Activated CD8-positive, alpha-beta T cell treated with anti-CD3 and anti-CD28 coated beads for 36 hours (primary cell): ENCODE measurements around the gene SLC26A6. TPM values are rescaled to one million over a fixed set of nuclear protein-coding genes. Genes with fewer than 3 reads are reported as not detected.

Experiments
- ATAC-seq: fragments of 200-7000 bp; cut with Tn5 transposase; one replicate; pipeline ENCODE4 v1.10.0; 2021; ENCODE audit warnings: mild to moderate bottlenecking, moderate library complexity
- CTCF ChIA-PET: fragments of 350-600 bp; sonication (Branson Sonifier 250); formaldehyde crosslinking; loops from one replicate; lab custom pipeline; 2021; ENCODE audit warnings: antibody characterized with exemption; lab: Charles Lee
- POLR2A ChIA-PET: fragments of 350-600 bp; sonication (Branson Sonifier 250); formaldehyde crosslinking; loops from one replicate; lab custom pipeline; 2021; ENCODE audit warnings: antibody characterized with exemption; lab: Charles Lee
- DNase-seq: peaks from one replicate; pipeline ENCODE4 v3.0.0-alpha.2; 2020
- H3K27ac Mint-ChIP-seq: one replicate; pipeline ENCODE4 v1.8.0; 2021; ENCODE audit warnings: mild to moderate bottlenecking, mixed read lengths
- H3K27me3 Mint-ChIP-seq: one replicate; pipeline ENCODE4 v1.8.0; 2021; ENCODE audit warnings: mixed read lengths
- H3K36me3 Mint-ChIP-seq: one replicate; pipeline ENCODE4 v1.8.0; 2021; ENCODE audit warnings: low read depth, mixed read lengths
- H3K4me1 Mint-ChIP-seq: one replicate; pipeline ENCODE4 v1.8.0; 2021; ENCODE audit warnings: low read depth, mixed read lengths
- H3K4me3 Mint-ChIP-seq: one replicate; pipeline ENCODE4 v1.8.0; 2021; ENCODE audit warnings: mild to moderate bottlenecking, moderate library complexity, mixed read lengths
- H3K9me3 Mint-ChIP-seq: one replicate; pipeline ENCODE4 v1.8.0; 2021; ENCODE audit warnings: mixed read lengths
- CTCF ChIP-seq: fragments of 200-600 bp; IDR thresholded peaks from one replicate; pipeline ENCODE4 v1.8.0; 2022; ENCODE audit warnings: antibody characterized with exemption, mild to moderate bottlenecking
- intact Hi-C: fragments of 100-400 bp; cut with micrococcal nuclease; formaldehyde crosslinking; loops from one replicate; pipeline ENCODE4 v1.10.0; 2022
- total RNA-seq, 2 experiments: library from RNA; stranded (reverse); gene quantifications; one replicate each; pipeline ENCODE4 v1.2.3, GENCODE V29; 2021

Gene SLC26A6
- total RNA-seq, 2 experiments from 2014 or later = 41.3 to 45.0 TPM

DNA sequence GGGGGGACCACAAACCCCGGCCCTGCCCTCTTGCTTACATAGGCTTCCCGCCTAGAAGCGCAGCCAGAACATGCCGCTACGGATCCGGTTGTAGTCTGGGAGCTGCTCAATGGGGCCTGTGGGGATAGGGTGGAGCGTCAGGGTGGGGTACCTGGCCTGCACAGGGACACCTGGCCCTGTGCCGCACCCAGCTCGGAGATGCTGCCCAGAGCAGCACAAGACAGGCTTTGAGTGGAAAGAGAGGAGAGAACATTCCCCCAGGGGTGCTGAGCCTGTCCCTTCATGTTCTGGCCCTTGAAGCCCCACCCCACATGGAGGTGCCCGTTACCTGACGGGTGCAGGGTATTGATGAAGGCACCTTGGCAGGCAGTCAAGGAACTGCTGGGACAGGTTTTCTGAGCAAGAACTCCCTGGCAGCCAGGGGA lies 36.2 kb downstream of the SLC26A6 start:
- H3K27me3 Mint-ChIP-seq = peaks cover 7% of the 10 kb centered on the region
- TF ChIP-seq CTCF = no peak
- H3K27ac Mint-ChIP-seq = no peak overlapping the region
- no peaks in the 10 kb centered on the region for H3K9me3 Mint-ChIP-seq
- POLR2A ChIA-PET = no interaction called here
- CTCF ChIA-PET = interaction anchor here (0.6 to 1.6 kb wide), 2 partner anchors 17 to 37 kb away, joined by 3 to 4 read pairs; partner anchors contain the start of gene SLC26A6
- no peak for ATAC-seq
- intact Hi-C loops = no loop called here
- no peak overlapping the region for H3K4me3 Mint-ChIP-seq
- no peak for DNase-seq
- H3K4me1 Mint-ChIP-seq = peaks cover 5% of the 10 kb centered on the region
- peaks cover 27% of the 10 kb centered on the region for H3K36me3 Mint-ChIP-seq

DNA sequence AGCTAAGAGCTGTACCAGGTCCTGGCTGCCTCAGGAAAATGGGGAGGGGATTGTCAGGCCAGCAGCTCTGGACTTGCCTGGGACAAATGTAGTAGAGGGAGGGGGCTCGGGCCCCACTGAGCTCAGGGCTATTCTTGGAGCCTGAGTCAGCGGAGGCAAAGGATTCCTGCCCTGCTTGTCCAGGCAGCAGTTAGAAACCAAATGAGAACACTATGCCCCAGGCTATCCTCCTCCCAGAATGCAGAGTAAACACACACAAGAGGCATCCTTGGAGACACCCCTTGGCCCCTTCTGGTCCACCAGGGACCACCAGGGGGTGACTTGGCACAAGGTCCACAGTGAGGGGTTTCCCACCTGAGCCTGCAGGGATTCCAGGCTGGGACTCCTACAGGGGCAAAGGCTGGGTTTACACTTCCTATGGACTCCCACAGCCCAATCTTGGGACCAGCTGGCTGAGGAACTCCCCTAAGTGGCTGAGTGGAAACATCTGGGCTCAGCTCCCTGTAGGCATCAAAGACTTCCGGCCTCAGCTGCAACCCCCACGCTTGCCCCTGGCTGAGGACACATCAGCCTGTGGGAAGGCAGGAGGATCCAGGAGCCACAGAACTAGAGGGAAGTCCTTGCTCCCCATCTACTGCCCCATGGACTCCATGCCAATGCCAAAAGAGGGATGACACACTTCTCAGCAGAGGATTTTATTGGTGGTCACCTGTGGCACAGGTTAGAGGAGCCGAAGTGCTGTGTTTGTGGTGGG lies 36.8 kb downstream of the SLC26A6 start:
- peaks cover 22% of the 10 kb centered on the region for H3K36me3 Mint-ChIP-seq
- no peak overlapping the region for H3K27ac Mint-ChIP-seq
- DNase-seq (no peak), ATAC-seq (no peak)
- H3K4me1 Mint-ChIP-seq = peaks cover 5% of the 10 kb centered on the region
- no peaks in the 10 kb centered on the region for H3K9me3 Mint-ChIP-seq
- intact Hi-C loops = no loop called here
- CTCF ChIA-PET = interaction anchor here (0.6 to 1.6 kb wide), 3 partner anchors 17 to 41 kb away, joined by 3 to 4 read pairs (median 3); partner anchors contain the start of gene SLC26A6
- POLR2A ChIA-PET = interaction anchor here (0.8 to 1.4 kb wide), 2 partner anchors 37 to 86 kb away, joined by 3 read pairs; partner anchors contain the start of gene SLC26A6
- peaks cover 7% of the 10 kb centered on the region for H3K27me3 Mint-ChIP-seq
- H3K4me3 Mint-ChIP-seq = no peak overlapping the region
- TF ChIP-seq CTCF = no peak

DNA sequence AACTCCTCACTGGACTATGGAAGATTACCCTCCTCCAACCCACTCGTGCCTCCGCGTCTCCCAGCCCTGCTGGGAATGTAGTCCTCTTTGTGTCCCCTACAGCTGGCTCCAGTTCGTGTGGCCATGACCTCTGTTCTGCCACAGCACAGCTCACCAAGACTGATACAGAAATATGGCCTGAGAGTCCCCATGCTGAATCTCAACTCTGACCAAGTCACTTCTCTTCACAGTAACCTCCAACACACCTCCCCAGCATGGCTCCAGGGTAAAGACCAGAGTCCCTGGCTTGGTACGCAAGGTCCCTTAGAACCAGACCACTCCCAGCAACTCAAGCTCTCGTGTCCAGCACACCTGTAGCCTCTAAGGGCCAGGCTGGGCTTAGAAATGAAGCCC lies 37.9 kb downstream of the SLC26A6 start:
- Mint-ChIP-seq H3K9me3 (no peaks in the 10 kb centered on the region), H3K27me3 (peaks cover 12% of the 10 kb centered on the region), H3K4me3 (no peak overlapping the region), H3K4me1 (peaks cover 5% of the 10 kb centered on the region), H3K27ac (no peak overlapping the region), H3K36me3 (peaks cover 13% of the 10 kb centered on the region)
- TF ChIP-seq CTCF = no peak
- ChIA-PET CTCF (interaction anchor here (0.9 to 1.6 kb wide), 4 partner anchors 38 to 161 kb away, joined by 3 to 4 read pairs (median 3); partner anchors contain the start of gene SLC26A6), POLR2A (interaction anchor here (0.8 to 1.4 kb wide), 5 partner anchors 9 to 87 kb away, joined by 3 to 4 read pairs (median 3); partner anchors contain the start of genes SLC26A6 and UQCRC1)
- intact Hi-C loops = no loop called here
- no peak for DNase-seq
- ATAC-seq = no peak

DNA sequence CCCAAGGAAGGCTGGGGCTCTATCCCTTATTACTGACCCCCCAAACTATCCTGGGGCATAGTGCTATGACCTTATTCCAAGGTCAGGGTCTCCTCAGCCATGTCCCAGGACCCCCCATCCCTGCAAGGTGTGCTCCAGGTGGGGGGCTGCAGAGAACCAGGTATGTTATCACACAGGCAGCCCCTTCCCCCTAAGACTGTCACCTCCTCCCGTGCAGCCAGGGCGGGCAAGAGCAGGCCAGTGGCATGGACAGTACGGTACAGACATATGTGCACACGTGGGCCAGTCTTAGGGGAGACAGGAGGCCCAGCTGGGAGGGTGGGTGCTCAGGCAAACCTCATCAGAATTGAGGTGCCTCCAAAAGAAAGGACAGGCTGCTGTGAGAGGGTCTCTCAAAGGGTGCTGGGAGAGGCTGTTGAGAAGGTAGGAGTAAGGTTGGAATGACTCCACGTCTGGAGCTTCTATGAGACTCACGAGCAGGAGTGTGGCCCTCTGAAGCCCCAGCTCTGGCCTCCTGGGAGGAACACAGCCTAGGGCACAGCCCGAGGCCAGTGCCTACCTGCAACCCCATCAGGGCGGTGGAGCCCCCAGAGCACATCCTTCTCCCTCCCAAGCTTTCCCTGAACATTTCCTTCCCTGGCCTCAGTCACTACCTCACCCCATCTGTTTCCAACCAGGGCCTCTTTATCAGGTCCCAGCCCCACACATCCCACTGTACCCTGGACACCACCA lies 38.4 kb downstream of the SLC26A6 start:
- H3K4me3 Mint-ChIP-seq = no peak overlapping the region
- TF ChIP-seq CTCF = no peak
- no peak for DNase-seq
- H3K9me3 Mint-ChIP-seq = no peaks in the 10 kb centered on the region
- peaks cover 12% of the 10 kb centered on the region for H3K27me3 Mint-ChIP-seq
- POLR2A ChIA-PET = interaction anchor here (0.7 to 1.4 kb wide), 6 partner anchors 9 to 39 kb away, joined by 3 to 4 read pairs (median 3); partner anchors contain the start of genes SLC26A6 and UQCRC1
- H3K27ac Mint-ChIP-seq = no peak overlapping the region
- no peak for ATAC-seq
- intact Hi-C loops = no loop called here
- CTCF ChIA-PET = interaction anchor here (0.9 to 1.5 kb wide), 2 partner anchors 39 to 161 kb away, joined by 3 read pairs; partner anchors contain the start of gene SLC26A6
- H3K4me1 Mint-ChIP-seq = peaks cover 5% of the 10 kb centered on the region
- peaks cover 11% of the 10 kb centered on the region for H3K36me3 Mint-ChIP-seq
